K562 (cell line): Measurements from ENCODE around the gene HKDC1. TPM values are rescaled to one million over a fixed set of nuclear protein-coding genes. Genes with fewer than 3 reads are reported as not detected.

ENCODE experiments used
- DDX20 ChIP-seq: fragments of 450-650 bp; IDR thresholded peaks from 2 replicates; pipeline ENCODE4 v1.6.1; 2016; ENCODE audit warnings: missing genetic modification characterization, low read depth, mild to moderate bottlenecking, missing compliant biosample characterization, moderate library complexity
- DPF2 ChIP-seq: fragments of 450-650 bp; IDR thresholded peaks from 2 replicates; pipeline ENCODE4 v1.6.1; 2016
- ETV1 ChIP-seq: fragments of 450-650 bp; conservative IDR thresholded peaks from 2 replicates; pipeline ENCODE4 v1.6.1; 2016; ENCODE audit warnings: missing genetic modification characterization, control low read depth, low read depth, missing compliant biosample characterization
- MGA ChIP-seq: fragments of 450-650 bp; IDR thresholded peaks from 2 replicates; pipeline ENCODE4 v1.6.1; 2016; ENCODE audit warnings: mild to moderate bottlenecking, moderate library complexity
- MLX ChIP-seq, 2 experiments: fragments of 450-650 bp in 1 of 2; sonication (generic) in 1 of 2; formaldehyde crosslinking; conservative IDR thresholded peaks; 2 replicates each; pipeline versions ENCODE4 v1.4.0 to v1.8.1; 2020 to 2022; ENCODE audit warnings: mild to moderate bottlenecking in 1 of 2, missing genetic modification reagents in 1 of 2
- NONO ChIP-seq, 2 experiments: fragments of 200-400 bp in 1 of 2; fragments of 450-650 bp in 1 of 2; formaldehyde crosslinking in 1 of 2; IDR thresholded peaks; 2 replicates each; pipeline ENCODE4 v1.6.1; 2017; ENCODE audit warnings: low read depth in 2 of 2, mild to moderate bottlenecking in 2 of 2, moderate library complexity in 2 of 2, low read length in 1 of 2
- POLR2G ChIP-seq: fragments of 200-400 bp; formaldehyde crosslinking; IDR thresholded peaks from 2 replicates; pipeline ENCODE4 v1.6.1; 2017; ENCODE audit warnings: low read depth, mild to moderate bottlenecking, antibody characterized with exemption, low read length, moderate library complexity
- PYGO2 ChIP-seq: fragments of 450-650 bp; IDR thresholded peaks from 2 replicates; pipeline ENCODE4 v1.6.1; 2016; ENCODE audit warnings: mild to moderate bottlenecking, missing genetic modification characterization, moderate library complexity, missing compliant biosample characterization
- SMAD1 ChIP-seq: fragments of 150-350 bp; IDR thresholded peaks from 2 replicates; pipeline ENCODE4 v1.6.1; 2014; ENCODE audit warnings: low read length, low read depth; ENCODE audit not compliant: partially characterized antibody
- TBP ChIP-seq: optimal IDR thresholded peaks from 2 replicates; pipeline ENCODE3; 2011; ENCODE audit warnings: low read depth, low read length, improper control_type of control experiment
- ZNF184 ChIP-seq: sonication (generic); formaldehyde crosslinking; IDR thresholded peaks from 2 replicates; pipeline ENCODE4 v1.5.0; 2020; ENCODE audit warnings: missing genetic modification reagents
- ZNF431 ChIP-seq: sonication (generic); formaldehyde crosslinking; IDR thresholded peaks from 2 replicates; pipeline ENCODE4 v1.8.0; 2022; ENCODE audit warnings: mild to moderate bottlenecking, missing genetic modification reagents
- ZNF740 ChIP-seq, 3 experiments: fragments of 200-800 bp in 1 of 3; sonication (Bioruptor generic) in 1 of 3; sonication (generic) in 1 of 3; formaldehyde crosslinking in 1 of 3; IDR thresholded peaks; 2 replicates each; pipeline versions ENCODE4 v1.6.1 to v1.8.0; 2016 to 2022; ENCODE audit warnings: mild to moderate bottlenecking in 2 of 3, missing compliant biosample characterization in 2 of 3, missing genetic modification characterization in 2 of 3, missing genetic modification reagents in 1 of 3
- polyA plus RNA-seq, 8 experiments: library from polyadenylated mRNA; depleted of rRNA in 4 of 8; stranded (reverse) in 5 of 8; unstranded in 3 of 8; fragments of >200 nt; fragmentation: Nextera tagmentation in 2 of 8; fragmentation: Illumina TruSeq in 1 of 8; extraction: Ambion mirVana in 2 of 8; extraction: Trizol in 1 of 8; gene quantifications; 2 replicates each; pipeline versions ENCODE4 v1.2.1 to v1.2.3, GENCODE V29; 2011 to 2014; ENCODE audit warnings: inconsistent platforms in 1 of 8, missing spikeins in 1 of 8
- total RNA-seq, 7 experiments: library from RNA; depleted of rRNA in 6 of 7; stranded (reverse); fragments of >200 nt in 6 of 7; fragmentation: Illumina TruSeq in 2 of 7; extraction: Trizol in 2 of 7; gene quantifications; 2 replicates each; pipeline versions ENCODE4 v1.2.1 to v1.2.3, GENCODE V29; 2011 to 2021; ENCODE audit warnings: low replicate concordance in 1 of 7

HKDC1 gene
- total and polyA plus RNA-seq, 9 of the 15 experiments (the other 6 are each of a cell fraction or from before 2014, with no cell fraction given): 0.04 to 0.22 (median 0.11) TPM; not detected in 5

GRCh38 chr10:69215405-69216171 lies 4.5 kb upstream of the HKDC1 start (continued):
- TF ChIP-seq ZNF740 (CRISPR knock-in tag; IDR thresholded peaks at IDR 0.05) (no peak), ZNF740 (tag; IDR thresholded peaks at IDR 0.05) (no peak), PYGO2 (tag) (0 out of 2 replicates have a peak, but pooled peaks have one; percentile 33), MGA (no peak), DDX20 (tag) (peak; percentile 29; the same call in 1 of the 2 replicates), NONO (IDR thresholded peaks at IDR 0.05; ENCODE audit: low read depth in 2 of 2, low read length in 1 of 2) (no peak), ZNF431 (no peak), DPF2 (peak; percentile 27; the same call in 1 of the 2 replicates), SMAD1 (no peak), MLX (CRISPR knock-in tag; conservative IDR thresholded peaks at IDR 0.05) (no peak), POLR2G (no peak), ETV1 (tag) (peak; percentile 78), TBP (no peak), ZNF184 (CRISPR knock-in tag) (no peak)
